Stomach (tissue), 9 donors: Measurements from ENCODE around the gene MYLK2. TPM values are rescaled to one million over a fixed set of nuclear protein-coding genes. Genes with fewer than 3 reads are reported as not detected.

Experiments
- DNase-seq, 2 donors: peaks; one replicate each; pipeline versions ENCODE4 v3.0.0 to v3.0.0-alpha.2; 2013 to 2019
- H3K27ac ChIP-seq, 5 donors: fragments of 200-600 bp in 4 of 5; sonication (generic) in 4 of 5; one replicate each; pipeline ENCODE4 v1.5.1; 2013 to 2019; ENCODE audit warnings: mild to moderate bottlenecking in 1 of 5, moderate library complexity in 1 of 5
- H3K27me3 ChIP-seq, 3 donors: fragments of 200-600 bp; sonication (generic); one replicate each; pipeline ENCODE4 v1.5.1; 2017 to 2019; ENCODE audit warnings: mixed run types in 1 of 3
- H3K36me3 ChIP-seq, 4 donors: fragments of 200-600 bp; sonication (generic); 1 replicate in 3 of 4; 2 replicates in 1 of 4; pipeline ENCODE4 v1.5.1; 2016 to 2019
- H3K4me1 ChIP-seq, 4 donors: fragments of 200-600 bp; sonication (generic); one replicate each; pipeline ENCODE4 v1.5.1; 2016 to 2019
- H3K4me3 ChIP-seq, 4 donors: fragments of 200-600 bp; sonication (generic) in 3 of 4; one replicate each; pipeline ENCODE4 v1.5.1; 2016 to 2019; ENCODE audit warnings: mild to moderate bottlenecking in 1 of 4
- H3K9me3 ChIP-seq, 4 donors: fragments of 200-600 bp; sonication (generic); one replicate each; pipeline ENCODE4 v1.5.1; 2016 to 2019
- EP300 ChIP-seq: sonication (generic); formaldehyde crosslinking; IDR thresholded peaks from one replicate; pipeline ENCODE4 v1.6.1; 2017; ENCODE audit warnings: antibody characterized with exemption
- POLR2A ChIP-seq, 4 donors: fragments of 450-650 bp; IDR thresholded peaks; one replicate each; pipeline ENCODE4 v1.6.1; 2016; ENCODE audit warnings: antibody characterized with exemption in 4 of 4, control low read depth in 2 of 4, mild to moderate bottlenecking in 1 of 4, moderate library complexity in 1 of 4
- POLR2AphosphoS5 ChIP-seq, 3 donors: sonication (generic); formaldehyde crosslinking; IDR thresholded peaks; one replicate each; pipeline ENCODE4 v1.6.1; 2016; ENCODE audit warnings: antibody characterized with exemption in 3 of 3
- WGBS, 5 donors: extraction: QIAGEN DNeasy Blood & Tissue Kit in 3 of 5; methylation state at CpG; one replicate each; pipeline versions ENCODE4 v1.1.5 to v1.1.7; 2013 to 2018; 5-methylcytosine and 5-hydroxymethylcytosine counted together
- intact Hi-C: fragments of 100-400 bp; cut with DNase I; formaldehyde crosslinking; loops from one replicate; pipeline ENCODE4 v1.15.1; 2023; ENCODE audit warnings: low total_unique reads
- polyA plus RNA-seq, 3 donors: library from polyadenylated mRNA; stranded (reverse); fragments of 200-250 nt; gene quantifications; one replicate each; pipeline ENCODE4 v1.2.3, GENCODE V29; 2013
- total RNA-seq, 5 donors: library from RNA; depleted of rRNA; stranded (reverse); fragments of >200 nt; gene quantifications; one replicate each; pipeline versions ENCODE4 v1.1.0 to v1.2.3, GENCODE V29; 2014 to 2016
- TF ChIP-seq, protein P1 (sequence below), 7 experiments: fragments of 450-650 bp in 4 of 7; fragments of 200-600 bp in 3 of 7; sonication (generic) in 3 of 7; IDR thresholded peaks; one replicate each; pipeline ENCODE4 v1.5.1; 2016 to 2019; ENCODE audit warnings: antibody characterized with exemption in 7 of 7, control low read depth in 2 of 7, mild to moderate bottlenecking in 1 of 7
- donor health status: healthy with polysubstance abuse.
- donor health status: Bipolar disorder and iron deficiency.
- donor health status: healthy.

The MYLK2 gene
- total and polyA plus RNA-seq, 8 donors, result 0.19 to 0.45 (median 0.37) TPM; not detected in 3

DNA sequence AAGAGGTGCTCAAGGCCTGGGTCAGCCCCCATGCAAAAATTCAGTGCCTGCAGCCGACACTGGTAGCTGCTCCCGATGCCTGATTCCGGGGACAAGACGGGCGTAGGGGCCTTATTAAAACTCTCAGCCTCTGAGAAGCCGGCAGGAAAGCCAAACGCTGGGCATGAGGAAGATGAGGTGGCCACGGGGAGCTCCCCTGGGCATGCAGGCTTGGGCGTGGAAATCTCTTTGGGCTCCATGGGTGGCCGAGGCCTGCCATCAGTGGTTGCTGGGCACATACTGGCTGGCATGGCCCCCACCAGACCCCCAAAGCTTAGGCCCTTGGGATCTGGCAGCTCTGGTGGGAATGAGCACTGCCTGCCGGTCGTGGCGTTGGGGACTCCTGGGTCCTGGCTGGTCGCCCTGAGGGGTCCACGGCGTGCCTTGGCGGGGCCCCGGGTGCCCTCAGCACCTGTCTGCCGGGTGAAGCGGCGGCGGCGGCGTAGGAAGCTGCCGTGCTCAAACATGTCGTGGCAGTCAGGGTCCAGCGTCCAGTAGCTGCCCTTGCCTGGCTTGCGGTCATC lies 25.7 kb downstream of the MYLK2 start:
- Histone ChIP-seq H3K27ac (peak overlapping the region in 1 of 5 donors; percentile 30), H3K9me3 (no peaks in the 10 kb centered on the region), H3K4me3 (peak overlapping the region in 3 of 4 donors; percentile 3 to 15 (median 9)), H3K27me3 (peaks cover 0 to 17% (median 4%) of the 10 kb centered on the region in 3 donors), H3K36me3 (no peaks in the 10 kb centered on the region), H3K4me1 (peaks cover 11 to 37% (median 21%) of the 10 kb centered on the region in 4 donors)
- WGBS, 5 donors, result 77 to 89% (median 84%) methylated on average over 18 to 28 of the region's 28 CpGs
- no peak for TF ChIP-seq POLR2AphosphoS5 (IDR thresholded peaks at IDR 0.05)
- TF ChIP-seq POLR2A (IDR thresholded peaks at IDR 0.05), result no peak
- TF ChIP-seq, protein P1, sequence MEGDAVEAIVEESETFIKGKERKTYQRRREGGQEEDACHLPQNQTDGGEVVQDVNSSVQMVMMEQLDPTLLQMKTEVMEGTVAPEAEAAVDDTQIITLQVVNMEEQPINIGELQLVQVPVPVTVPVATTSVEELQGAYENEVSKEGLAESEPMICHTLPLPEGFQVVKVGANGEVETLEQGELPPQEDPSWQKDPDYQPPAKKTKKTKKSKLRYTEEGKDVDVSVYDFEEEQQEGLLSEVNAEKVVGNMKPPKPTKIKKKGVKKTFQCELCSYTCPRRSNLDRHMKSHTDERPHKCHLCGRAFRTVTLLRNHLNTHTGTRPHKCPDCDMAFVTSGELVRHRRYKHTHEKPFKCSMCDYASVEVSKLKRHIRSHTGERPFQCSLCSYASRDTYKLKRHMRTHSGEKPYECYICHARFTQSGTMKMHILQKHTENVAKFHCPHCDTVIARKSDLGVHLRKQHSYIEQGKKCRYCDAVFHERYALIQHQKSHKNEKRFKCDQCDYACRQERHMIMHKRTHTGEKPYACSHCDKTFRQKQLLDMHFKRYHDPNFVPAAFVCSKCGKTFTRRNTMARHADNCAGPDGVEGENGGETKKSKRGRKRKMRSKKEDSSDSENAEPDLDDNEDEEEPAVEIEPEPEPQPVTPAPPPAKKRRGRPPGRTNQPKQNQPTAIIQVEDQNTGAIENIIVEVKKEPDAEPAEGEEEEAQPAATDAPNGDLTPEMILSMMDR (IDR thresholded peaks at IDR 0.05), result no peak
- no peak for TF ChIP-seq EP300
- intact Hi-C loops, result no loop called here
- DNase-seq, result no peak

DNA sequence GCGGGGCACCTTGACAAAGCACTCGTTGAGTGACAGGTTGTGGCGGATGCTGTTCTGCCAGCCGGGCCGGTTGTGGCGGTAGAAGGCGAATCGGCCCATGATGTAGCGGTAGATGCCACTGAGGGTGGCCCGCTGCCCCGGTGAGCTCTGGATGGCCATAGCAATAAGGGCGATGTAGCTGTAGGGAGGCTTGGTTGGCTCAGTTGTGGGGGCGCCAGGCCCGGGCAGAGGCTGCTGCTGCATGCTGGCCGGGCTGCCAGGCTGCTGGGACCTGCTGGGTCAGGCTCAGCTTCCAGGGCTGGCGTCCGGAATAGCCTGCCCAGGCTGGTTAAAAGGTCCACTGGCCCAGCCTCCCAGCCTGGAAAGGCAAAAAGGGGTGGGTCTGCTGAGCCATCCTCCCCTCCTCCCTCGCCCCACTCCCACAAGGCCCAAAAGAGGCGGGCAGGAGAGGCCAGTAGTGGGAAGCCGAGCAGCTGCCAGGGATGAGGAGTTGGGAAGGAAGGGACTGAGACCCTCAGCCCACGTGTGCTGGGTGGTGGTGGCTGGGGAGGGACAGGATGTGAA lies 26.2 kb downstream of the MYLK2 start, which contains the start of gene FOXS1:
FOXS1 (minus strand) TSS at position 305 of the 564 bp plus-strand sequence; CDS start at position 243, 62 bp downstream.
- TF ChIP-seq POLR2AphosphoS5 (IDR thresholded peaks at IDR 0.05), result no peak
- peak within 1 kb of the TSS in 3 of 4 donors; percentile 3 to 15 (median 9) for H3K4me3 ChIP-seq
- peaks cover 0 to 23% (median 8%) of the 10 kb centered on the region in 3 donors for H3K27me3 ChIP-seq
- DNase-seq, result peak in 1 of 2 donors; percentile 85
- H3K9me3 ChIP-seq, result no peaks in the 10 kb centered on the region
- 54 to 66% (median 64%) methylated on average over 14 to 21 of the region's 21 CpGs for WGBS, 5 donors
- peaks cover 12 to 37% (median 23%) of the 10 kb centered on the region in 4 donors for H3K4me1 ChIP-seq
- no peaks in the 10 kb centered on the region for H3K36me3 ChIP-seq
- intact Hi-C loops, result no loop called here
- H3K27ac ChIP-seq, result peak within 1 kb of the TSS in 2 of 5 donors; percentile 1 to 30

DNA sequence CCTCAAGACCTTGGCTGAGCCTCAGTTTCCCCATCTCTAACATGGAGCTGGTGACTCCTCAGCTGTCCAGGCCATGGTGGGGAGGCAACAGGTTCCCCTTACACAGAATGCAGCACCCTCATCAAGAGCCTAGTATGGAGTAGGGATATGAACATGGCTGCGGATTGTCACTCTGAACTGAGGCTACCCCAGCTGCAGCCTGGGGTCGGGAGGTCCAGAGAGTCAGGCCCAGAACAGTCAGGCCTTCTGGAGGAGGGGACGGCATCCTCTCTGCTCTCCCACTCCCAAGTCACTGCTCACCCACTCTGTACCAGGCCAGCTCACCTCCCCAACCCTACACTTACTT lies 27.6 kb downstream of the MYLK2 start:
- WGBS, 5 donors, result 72 to 83% (median 75%) methylated on average over 3 of the region's 3 CpGs
- no peak for TF ChIP-seq EP300
- no peak for TF ChIP-seq POLR2AphosphoS5 (IDR thresholded peaks at IDR 0.05)
- Histone ChIP-seq H3K27ac (no peak overlapping the region), H3K4me1 (peaks cover 12 to 36% (median 21%) of the 10 kb centered on the region in 4 donors), H3K27me3 (peaks cover 0 to 37% (median 8%) of the 10 kb centered on the region in 3 donors), H3K9me3 (no peaks in the 10 kb centered on the region), H3K4me3 (no peak overlapping the region), H3K36me3 (no peaks in the 10 kb centered on the region)
- no peak for DNase-seq
- intact Hi-C loops, result no loop called here

DNA sequence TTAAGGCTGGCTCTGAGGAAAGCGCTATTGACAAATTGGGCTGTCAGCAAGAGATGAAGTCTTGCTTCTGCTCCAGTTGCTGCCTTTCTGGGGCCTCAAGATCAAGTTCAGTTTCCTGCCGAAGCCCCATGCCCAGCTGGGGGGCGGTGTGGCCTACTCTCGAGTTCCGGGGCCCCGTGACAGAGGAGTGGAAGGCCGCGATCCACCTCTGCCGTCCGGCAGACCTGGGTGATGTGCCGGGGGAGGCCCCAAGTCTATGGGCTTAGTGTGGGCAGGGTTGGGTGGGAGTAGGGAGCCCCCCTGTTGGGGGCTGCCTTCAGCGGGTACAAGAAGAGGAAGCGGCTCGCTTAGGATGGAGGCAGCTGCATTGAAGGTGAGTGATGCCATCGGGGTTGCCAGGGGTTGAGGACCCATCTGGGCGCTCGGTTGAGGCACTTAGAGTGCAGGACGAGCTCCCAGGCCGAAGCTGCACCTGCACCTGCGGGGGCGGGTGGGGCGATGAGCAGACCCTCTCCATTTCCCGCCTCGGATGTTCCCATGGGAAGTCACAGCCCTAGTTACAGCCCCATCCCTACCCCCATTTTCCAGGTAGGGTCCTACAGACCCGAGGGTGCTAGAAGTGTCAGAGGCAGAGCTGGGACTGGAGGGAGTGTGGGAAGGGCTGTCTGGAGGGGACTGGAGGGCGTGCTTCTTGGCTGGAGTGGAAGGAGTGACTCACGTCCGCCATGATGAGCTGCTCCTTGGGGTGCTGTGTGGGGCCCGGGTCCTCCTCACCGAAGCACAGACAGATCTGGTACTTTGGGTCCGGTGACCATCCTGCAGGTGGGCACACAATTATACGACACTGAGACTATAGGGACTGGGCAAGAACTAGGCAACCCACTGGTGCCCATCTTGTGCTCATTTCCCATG lies 29.2 kb downstream of the MYLK2 start:
- WGBS, 5 donors, result 86 to 90% (median 87%) methylated on average over 27 to 32 of the region's 32 CpGs
- intact Hi-C loops, result no loop called here
- no peak overlapping the region for H3K4me3 ChIP-seq

DNA sequence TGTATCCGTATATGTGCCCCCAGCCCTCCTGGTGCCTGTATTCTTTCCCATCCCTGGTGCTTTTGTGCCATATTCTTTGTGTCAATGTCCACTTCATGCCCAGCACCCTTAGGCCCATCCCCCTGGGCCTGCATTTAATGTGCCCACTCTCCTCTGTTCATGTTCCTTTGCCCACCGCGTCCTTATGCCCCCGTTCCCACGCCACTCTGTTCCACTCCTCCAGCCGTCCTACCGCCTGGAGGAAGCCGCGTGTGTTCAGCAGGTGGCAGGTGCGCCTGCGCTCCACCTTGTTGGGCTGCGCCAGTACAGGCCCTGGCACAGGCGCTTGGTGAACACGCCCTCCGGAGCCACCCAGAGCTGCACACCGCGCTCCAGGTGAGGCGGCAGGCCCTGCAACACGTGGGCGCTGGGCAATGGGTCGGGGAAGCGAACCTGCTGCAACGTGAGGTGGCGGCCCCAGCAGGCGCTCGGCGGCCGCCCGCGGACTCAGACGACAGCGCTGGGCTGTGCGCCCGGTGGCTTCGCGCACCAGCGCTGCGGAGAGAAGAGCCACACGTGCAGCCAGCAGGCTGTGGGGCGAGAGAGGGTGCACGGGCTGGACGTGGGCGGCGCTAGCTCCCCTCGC lies 30.3 kb downstream of the MYLK2 start:
- WGBS, 5 donors, result 16 to 36% (median 29%) methylated on average over 9 to 45 of the region's 45 CpGs
- Histone ChIP-seq H3K4me1 (peaks cover 4 to 20% (median 14%) of the 10 kb centered on the region in 4 donors), H3K27ac (no peak overlapping the region), H3K36me3 (no peaks in the 10 kb centered on the region), H3K27me3 (peaks cover 0 to 55% (median 8%) of the 10 kb centered on the region in 3 donors), H3K9me3 (no peaks in the 10 kb centered on the region), H3K4me3 (no peak overlapping the region)
- DNase-seq, result peak; percentile 57 to 85
- no peak for TF ChIP-seq EP300
- TF ChIP-seq, protein P1 (IDR thresholded peaks at IDR 0.05), result peak in 1 of 7 experiments; percentile 15
- intact Hi-C loops, result no loop called here

More for the DNA sequence above, 29.2 kb downstream of the MYLK2 start:
- TF ChIP-seq EP300, result no peak
- Histone ChIP-seq H3K36me3 (no peaks in the 10 kb centered on the region), H3K27ac (no peak overlapping the region), H3K4me1 (peaks cover 4 to 26% (median 14%) of the 10 kb centered on the region in 4 donors), H3K27me3 (peaks cover 0 to 44% (median 8%) of the 10 kb centered on the region in 3 donors), H3K9me3 (no peaks in the 10 kb centered on the region)
- no peak for DNase-seq
